NCI-H1092 (cell line): ENCODE results near the gene ABCD1.
"Not testable (repeated sequence)": the region's sequence is repeated elsewhere in the genome, so short reads cannot be mapped to it uniquely, and the experiment has no call there.

Experiments
- DNase-seq: peaks from one replicate; lab custom pipeline; 2025; lab: John Stamatoyannopoulos, UW

ABCD1 gene

DNA sequence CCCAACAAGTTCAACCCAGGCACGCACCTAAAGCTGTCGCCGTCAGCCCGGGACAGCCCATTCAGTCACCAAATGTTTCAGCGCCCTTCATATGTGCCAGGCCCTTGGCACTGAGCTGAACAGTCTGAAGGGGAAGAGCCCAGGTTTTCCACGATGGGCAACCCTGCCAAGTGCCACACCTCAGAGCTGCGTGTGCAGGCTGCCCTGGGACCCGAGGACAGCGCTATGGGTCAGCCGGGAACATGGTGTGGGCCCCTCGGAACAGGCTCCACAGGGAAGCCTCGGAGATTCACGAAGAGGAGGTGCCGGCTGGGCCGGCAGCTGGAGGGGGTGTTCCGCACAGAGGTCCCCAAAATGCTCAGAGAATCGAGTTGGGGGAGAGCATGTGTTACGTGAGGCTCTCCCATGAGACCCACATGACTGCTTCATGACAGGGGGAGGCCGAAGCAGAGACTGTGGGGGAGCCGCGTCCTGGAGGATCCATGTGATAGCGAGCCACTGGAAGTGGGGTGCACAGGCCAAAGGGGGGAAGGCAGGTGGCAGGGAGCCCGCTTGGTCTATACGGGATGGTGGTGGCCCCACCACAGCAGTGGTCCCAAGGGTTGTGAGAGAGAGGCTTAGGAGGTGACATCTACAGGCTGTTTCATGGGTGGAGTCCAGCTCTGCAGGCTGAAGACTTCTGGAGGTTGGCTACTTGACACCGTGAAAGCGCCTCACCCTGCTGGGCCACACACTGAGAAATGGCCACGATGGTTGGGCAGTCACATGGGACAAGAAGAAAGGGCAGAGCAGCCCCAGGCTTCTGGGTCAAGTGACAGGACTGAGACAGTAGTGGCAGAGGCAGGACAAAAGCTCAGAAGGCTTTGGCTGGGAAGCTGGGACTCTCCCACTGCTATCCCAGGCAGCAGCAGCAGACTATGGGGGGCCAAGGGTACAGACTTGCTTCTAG is 14.7 kb upstream of the ABCD1 start:
- no peak for DNase-seq

DNA sequence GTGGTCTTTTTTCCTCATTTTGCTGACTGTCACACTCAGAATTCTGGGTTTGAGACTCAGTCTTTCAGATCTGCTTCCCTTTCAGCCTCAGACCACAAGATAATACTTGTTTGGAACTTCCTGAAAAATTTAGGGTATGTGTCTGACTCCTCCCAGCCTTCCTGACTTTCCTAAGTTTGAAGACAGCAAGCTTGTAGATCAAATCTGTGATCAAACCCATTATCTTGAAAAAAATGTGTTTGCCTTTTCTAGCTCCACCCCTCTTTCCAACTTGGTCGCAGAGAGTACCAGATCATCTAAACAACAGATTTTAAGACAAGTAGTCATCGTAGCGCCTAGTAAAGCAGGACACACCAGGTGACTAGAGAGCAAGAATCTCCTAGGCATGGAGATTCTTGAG is 10.4 kb upstream of the ABCD1 start:
- DNase-seq, result no peak

DNA sequence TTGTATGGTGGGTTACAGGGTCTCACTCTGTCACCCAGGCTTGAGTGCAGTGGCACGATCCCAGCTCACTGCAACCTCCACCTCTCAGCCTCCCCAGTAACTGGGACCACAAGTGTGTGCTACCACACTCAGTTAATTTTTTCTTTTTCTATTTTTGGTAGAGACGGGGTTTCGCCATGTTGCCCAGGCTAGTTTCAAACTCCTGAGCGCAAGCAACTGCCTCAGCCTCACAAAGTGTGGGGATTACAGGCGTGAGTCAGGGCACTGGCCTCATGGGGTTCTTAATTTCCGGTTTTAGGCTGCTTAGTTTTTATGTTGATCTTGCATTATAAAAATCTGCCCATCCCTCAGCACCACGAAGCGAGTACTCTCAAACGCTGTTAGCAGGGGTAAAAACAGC is 7.2 kb upstream of the ABCD1 start:
- no peak for DNase-seq

DNA sequence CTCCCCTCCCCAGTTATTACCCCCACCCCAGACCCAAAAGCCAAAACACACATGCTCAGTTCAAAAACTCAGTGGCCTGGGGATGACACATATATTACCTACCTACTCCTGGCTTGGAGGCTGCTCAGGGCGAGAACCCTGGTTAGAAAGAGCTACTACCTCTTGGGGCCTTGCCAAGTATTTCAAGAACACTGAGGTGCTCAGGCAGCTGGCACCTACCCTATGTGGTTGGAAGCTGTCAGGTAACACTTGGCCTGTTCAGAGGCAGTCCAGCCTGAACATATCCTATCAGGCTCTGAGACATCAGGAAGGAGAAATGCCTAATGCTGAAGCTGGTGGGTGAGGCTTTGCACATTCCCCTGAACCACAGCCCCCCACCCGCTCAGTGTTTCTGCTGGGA is 5.4 kb upstream of the ABCD1 start:
- no peak for DNase-seq

DNA sequence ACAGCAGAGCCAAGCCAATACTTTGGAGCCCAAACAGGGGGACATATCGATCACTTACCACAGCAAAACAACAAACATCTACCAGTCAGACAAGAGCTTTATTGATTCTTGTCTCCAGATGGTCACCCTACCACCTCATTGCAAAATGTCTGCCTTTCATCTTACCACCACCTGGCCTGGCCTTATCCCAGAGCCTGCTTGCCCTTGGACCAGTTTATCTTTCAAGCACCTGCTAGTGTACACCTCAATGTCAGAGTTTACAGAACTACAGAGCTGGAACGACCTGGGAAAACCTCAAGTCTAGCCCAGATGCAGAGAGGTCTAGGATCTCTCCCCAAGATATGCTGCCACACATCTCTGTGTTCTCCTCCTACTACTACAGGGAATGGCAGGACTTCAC is 5.0 kb upstream of the ABCD1 start:
- DNase-seq, result no peak

DNA sequence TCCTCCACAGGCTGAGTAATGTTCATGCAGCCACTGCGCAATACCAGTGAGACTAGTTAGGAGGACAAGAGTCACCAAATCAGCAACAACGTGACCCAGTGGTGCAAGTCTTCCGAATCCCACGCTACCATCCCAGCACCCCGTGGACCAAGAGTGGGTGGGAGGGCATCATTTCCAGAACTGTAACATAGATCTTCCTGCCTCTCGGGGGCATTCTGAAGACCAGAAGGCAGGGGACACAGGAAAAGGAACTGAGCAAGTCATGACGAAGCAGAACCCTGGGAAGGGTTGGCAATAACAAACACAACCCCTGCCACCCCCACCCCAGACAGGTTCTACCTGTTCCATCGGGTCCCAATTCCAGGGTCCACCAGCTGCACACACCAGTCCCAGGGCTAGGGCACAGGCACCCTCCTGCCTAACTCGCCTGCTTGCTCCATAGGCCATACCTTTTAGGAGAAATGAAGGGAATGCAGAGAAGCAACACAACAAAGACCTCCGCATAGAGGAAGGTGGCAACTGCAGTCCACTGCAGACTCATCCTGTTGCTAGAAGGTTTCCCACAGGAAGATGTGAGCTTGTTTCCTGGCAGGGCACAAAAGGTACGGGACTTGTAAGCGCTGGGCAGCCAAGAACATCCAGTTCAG is 1.8 kb upstream of the ABCD1 start:
- no peak for DNase-seq

DNA sequence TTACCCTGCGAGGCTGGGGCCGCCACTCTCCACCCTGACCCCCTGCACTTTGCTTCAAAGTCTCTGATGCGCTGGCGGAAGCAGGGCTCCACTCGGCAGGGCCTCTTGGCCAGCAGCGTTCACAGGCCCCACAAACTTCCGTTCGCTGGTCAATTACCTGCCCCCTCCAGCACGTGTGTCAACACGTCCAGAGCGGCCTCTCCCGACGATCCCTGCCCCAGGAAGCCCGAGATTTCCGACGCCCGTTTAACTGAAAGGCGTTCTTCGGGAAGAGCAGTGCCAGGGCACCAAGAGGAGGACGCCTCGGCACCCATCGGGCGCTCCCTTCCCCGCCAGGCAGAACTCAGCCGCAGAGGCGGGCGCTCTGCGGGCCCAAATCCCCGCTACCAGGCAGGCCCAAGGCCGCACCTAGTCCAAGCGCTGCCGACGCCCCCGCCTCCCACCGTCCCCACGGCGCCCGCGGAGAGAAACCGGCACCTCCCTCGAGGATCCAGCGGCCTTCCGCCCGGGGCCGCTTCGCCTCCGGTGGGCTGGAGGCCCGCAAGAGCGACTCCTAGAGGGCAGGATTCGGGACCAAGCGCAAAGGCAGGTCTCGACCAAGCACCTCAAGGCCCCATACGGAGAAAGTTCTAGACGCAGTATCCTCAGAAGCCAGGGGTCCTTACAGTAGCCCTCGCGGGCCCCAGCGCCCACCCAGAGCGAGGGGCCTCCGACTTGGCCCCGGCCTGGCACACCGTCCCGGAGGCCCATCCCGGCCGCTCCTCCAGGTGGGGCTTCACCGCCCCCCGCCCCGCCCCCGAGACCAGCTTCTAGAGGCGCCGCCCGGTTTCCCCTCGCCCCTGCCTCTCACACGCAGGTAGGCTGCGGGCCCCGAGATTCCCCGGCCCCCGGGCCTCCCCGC is 1.1 kb upstream of the ABCD1 start:
- peak; percentile 57 for DNase-seq

DNA sequence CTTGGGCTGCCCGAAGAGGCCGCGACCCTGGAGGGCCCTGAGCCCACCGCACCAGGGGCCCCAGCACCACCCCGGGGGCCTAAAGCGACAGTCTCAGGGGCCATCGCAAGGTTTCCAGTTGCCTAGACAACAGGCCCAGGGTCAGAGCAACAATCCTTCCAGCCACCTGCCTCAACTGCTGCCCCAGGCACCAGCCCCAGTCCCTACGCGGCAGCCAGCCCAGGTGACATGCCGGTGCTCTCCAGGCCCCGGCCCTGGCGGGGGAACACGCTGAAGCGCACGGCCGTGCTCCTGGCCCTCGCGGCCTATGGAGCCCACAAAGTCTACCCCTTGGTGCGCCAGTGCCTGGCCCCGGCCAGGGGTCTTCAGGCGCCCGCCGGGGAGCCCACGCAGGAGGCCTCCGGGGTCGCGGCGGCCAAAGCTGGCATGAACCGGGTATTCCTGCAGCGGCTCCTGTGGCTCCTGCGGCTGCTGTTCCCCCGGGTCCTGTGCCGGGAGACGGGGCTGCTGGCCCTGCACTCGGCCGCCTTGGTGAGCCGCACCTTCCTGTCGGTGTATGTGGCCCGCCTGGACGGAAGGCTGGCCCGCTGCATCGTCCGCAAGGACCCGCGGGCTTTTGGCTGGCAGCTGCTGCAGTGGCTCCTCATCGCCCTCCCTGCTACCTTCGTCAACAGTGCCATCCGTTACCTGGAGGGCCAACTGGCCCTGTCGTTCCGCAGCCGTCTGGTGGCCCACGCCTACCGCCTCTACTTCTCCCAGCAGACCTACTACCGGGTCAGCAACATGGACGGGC is 579 bp downstream of the ABCD1 start:
- DNase-seq, result no peak

DNA sequence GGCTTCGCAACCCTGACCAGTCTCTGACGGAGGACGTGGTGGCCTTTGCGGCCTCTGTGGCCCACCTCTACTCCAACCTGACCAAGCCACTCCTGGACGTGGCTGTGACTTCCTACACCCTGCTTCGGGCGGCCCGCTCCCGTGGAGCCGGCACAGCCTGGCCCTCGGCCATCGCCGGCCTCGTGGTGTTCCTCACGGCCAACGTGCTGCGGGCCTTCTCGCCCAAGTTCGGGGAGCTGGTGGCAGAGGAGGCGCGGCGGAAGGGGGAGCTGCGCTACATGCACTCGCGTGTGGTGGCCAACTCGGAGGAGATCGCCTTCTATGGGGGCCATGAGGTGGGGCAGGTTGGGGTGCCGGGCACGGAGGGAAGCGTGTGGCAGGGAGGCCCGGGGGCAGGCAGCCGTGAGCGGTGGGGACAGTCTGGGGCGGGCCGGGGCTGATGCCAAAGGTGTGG is 1.2 kb downstream of the ABCD1 start:
- no peak for DNase-seq

DNA sequence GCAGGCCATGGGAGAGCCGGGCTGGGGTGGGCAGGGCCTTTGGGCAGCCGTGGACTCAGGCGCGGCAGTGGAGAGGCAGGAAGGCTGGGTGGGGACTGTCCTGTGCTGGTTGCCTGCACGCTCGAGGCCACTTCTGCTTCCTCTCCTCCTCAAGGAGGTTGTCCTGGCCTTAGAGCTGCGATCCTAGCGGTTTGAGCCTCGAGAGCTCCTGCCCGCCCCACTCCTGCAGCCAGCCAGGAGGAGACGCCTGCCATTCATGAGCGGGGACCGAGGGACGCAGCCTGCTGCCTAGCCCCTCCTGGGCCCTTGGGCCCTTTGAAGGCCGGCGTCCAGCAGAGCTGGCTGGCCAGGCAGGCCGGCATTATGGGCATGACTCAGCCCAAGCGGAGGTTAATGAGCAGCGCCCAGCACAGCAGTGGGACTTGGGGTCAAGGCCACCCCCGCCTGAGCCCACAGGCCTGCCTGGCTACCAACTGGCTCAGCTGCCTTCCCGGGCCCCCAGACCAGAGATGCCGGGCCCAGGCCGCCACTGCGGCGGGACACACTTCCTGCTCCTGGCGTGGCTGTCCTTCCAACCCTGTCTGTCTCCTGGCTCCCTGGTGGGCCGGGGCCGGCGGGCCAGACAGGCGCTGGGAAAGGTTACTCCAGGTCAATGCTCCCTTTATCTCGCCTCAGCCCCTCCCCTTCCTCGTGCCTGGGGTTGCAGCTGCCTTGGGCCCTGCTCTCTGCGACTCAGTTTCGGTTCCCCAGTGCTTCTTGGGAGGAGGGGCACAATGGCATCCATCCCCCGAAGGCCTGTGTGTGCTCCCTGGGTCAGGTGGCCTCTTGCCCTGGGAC is 1.8 kb downstream of the ABCD1 start:
- peak; percentile 18 for DNase-seq

DNA sequence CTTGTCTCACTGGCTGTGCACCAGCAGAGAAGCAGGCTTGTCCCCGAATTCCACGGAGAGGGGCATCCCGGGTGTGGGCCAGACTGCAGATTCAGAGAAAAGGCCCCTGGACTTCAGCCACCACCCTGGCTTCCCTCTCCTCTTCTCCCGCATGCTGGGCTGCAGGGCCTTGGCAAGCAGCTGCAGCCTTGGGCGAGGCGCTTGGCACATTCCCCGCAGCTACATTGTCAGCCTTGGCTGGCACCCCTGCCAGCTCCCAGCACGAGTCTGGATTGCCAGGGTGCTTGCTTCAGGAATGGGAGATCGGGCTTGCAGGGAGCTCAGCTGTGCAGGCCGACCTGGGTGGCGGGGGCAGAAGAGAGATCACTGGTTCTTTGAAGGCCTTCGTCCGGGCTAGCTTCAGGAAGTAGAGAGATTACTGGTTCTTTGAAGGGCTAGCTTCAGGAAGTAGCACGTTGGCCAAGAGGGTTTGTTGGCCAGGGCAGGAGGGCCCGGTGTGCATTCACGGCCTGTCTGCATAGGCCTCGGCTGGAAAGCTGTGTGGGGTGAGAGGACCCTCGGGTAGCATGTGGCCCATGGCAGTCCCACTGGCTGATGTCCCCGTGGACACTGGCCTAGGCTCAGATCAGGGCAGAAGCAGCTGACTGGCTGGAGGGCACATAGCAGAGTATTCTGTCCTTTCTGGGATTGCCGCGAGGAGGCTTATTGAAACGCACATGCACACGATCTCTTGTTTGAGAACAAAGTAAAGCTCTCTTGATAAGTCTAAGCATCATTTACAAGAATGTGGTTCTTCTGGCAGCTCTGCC is 2.7 kb downstream of the ABCD1 start:
- peak; percentile 70 for DNase-seq

DNA sequence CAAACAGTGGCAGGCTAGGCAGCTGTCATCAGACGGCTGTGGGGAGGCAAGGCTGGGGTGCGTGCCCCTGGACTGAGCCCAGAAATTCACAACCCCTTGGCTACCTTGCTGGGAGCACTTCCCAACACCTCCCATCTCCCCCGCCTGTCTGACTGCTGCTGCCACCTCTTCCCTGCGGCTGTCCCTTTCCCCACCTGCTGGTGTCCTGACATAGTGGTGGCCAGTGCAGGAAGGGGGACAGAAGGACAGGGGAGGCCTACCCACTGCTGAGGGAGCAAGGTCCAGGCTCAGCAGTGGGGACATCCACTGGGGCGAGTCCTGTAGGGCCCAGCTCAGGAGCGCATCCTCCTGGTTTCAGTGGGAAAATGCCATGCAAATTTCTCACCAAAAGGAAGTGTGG is 3.4 kb downstream of the ABCD1 start:
- DNase-seq, result no peak

DNA sequence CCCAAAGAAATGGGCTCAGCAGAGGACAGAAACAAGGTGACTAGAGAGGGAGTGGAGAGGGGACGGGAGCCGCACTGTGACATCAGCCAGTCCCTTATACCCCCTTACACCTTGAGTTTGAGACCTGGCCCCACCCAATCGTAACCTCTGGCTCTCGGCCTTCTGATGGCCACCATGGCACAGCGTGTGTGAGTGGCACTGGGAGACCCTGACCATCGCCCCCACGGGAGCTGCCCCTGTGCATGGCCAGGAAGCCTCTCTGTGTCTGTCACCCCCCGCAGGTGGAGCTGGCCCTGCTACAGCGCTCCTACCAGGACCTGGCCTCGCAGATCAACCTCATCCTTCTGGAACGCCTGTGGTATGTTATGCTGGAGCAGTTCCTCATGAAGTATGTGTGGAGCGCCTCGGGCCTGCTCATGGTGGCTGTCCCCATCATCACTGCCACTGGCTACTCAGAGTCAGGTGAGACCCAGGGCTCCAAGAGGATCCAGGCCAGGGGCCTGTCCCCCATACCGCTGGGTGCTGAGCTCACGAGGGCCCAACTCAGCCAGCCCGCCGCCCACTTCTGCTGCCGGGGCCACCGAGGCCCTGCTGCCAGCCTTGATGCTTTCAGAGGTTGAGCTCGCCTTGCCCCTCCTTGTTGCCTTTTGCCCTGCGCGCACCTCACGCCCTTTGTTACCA is 4.4 kb downstream of the ABCD1 start:
- DNase-seq, result no peak

DNA sequence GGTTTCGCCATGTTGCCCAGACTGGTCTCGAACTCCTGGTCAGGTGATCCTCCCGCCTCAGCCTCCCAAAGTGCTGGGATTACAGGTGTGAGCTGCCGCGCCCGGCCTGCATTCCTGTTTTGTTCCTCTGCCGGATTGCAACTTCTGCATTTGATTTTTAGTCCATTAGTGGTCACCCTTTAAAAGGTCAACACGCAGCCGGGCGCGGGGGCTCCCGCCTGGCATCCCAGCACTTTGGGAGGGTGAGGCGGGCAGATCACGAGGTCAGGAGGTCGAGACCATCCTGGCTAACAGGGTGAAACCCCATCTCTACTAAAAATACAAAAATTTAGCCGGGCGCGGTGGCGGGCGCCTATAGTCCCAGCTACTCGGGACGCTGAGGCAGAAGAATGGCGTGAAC is 5.5 kb downstream of the ABCD1 start:
- DNase-seq, result not testable (repeated sequence)

DNA sequence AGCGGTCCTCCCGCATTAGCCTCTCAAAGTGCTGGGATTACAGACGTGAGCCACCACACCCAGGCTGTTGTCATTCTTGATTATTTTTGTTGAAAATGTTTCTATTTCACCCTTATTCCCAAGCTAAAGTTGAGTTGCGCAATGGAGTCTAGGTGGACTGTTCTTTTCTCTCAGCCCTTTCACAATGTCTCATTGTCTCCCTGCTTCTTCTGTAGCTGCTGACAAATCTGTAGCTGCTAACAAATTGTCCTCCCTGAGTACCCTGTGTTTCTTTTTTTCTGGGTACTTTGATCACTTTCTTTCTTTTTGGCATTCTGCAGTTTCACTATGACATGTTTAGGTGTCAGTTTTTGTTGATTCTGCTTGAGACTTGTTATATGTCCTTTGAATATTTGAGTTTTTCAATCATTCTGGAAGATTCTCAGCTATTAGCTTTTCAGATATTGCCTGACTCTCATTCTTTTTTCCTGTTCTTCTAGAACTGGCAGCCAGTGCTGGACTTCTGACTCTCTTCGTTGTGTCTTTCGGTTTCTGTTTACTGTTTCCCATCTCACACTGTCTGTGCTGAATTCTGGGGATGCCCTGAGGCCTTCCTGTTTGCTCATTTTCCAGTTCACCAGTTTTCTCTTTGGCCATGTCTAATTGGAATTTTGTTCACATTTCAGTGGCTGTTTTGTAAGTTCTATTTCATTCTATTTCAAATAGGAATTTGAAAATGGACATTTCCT is 6.6 kb downstream of the ABCD1 start:
- DNase-seq, result no peak

DNA sequence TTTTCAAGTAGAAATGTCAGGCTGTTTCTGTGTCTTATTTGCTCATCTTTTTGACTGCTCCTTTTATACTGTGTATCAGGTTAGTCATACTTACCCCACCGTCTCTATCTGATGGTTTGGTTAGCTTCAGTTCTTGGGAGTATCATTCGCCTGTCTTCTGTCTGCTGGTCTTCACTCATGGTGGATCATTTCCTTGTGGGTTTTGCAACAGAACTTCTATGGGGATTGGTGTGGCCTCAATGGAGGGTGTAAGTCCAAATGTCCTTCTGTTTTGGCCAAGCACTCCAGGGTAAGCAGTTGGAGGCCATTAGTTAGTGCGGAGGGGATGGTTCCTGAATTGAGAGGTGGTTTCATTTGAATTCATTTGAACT is 7.2 kb downstream of the ABCD1 start:
- DNase-seq, result no peak

DNA sequence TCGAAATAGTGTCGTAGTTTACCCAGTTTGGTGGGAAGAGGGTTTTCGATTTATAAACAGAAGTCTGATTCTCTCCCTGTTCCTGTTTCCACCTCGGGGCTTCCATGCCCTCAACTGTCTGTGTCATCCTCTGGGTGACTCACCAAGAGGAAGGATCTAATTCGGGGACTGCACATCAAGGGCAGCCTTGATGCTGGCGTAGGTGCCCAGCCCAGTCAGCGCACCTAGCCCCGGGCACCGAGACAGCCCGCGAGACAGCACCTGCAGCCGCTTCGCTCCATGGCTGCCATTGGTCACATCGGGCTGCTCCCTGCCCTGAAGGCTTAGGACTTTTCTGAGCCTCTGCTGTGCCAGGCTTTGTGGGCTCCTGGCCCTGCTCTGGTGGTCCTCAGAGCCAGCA is 7.7 kb downstream of the ABCD1 start:
- DNase-seq, result no peak

DNA sequence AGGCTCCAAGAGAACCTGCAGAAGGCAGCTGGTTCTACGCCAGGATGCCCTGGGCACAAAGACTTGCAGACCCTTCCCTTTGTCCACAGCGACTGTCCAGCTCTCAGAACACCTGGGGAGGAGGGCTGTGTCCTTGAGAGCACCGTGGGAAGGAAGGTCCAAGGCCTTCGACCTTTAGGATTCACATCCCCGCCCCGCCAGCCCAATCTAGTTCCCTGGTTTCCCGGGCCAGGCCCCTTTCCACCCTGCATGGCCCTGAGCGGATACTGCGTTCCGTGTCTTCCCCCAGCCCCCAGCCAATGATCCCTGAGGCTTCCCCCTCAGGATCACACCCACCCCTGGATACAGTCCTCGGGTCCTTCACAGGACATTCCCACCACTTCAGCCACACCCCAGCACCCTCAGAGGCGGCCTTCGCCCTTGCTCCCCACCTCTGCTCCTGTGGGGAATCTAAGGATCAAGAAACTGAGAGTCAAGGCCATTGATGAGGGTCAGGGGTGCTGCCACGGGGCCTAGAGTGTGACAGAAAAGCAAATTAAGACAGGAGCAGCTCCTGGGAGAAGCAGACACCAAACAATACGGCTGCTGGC is 9.1 kb downstream of the ABCD1 start:
- no peak for DNase-seq
